ENCODE data around the gene DHCR7. TPM values are rescaled to one million over a fixed set of nuclear protein-coding genes. Genes with fewer than 3 reads are reported as not detected.

DHCR7 gene
- total and polyA plus RNA-seq, 2 experiments from 2014 or later: 50.0 to 158 TPM

DNA sequence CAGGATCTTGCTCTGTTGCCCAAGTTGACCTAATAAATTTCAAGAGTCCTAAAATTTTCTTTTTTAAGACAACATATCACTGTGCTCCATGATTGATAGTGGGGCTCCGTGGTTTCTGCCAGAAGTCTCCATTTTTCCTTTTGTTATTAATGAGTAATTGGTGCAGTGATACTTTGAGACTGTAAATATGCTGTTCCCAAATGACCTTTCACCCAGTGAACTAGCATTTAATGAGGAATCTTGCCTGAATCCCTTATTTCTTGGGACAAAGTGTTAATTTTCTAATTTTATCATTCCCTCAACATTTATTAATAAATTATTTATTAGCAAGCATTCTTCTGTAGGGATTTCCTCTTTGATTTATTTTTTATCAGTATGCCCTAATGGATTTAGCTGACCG, 2.3 kb upstream of the DHCR7 start:
- H3K4me3 ChIP-seq: no peak overlapping the region
- DNase-seq (ENCODE audit: low read depth in 1 of 2, low spot score in 1 of 2): no peak
- no peak overlapping the region for H3K27ac ChIP-seq
- no peaks in the 10 kb centered on the region for H3K27me3 ChIP-seq
- H3K4me1 ChIP-seq (ENCODE audit: low read depth): peaks cover 16% of the 10 kb centered on the region
- TF ChIP-seq, protein P1, sequence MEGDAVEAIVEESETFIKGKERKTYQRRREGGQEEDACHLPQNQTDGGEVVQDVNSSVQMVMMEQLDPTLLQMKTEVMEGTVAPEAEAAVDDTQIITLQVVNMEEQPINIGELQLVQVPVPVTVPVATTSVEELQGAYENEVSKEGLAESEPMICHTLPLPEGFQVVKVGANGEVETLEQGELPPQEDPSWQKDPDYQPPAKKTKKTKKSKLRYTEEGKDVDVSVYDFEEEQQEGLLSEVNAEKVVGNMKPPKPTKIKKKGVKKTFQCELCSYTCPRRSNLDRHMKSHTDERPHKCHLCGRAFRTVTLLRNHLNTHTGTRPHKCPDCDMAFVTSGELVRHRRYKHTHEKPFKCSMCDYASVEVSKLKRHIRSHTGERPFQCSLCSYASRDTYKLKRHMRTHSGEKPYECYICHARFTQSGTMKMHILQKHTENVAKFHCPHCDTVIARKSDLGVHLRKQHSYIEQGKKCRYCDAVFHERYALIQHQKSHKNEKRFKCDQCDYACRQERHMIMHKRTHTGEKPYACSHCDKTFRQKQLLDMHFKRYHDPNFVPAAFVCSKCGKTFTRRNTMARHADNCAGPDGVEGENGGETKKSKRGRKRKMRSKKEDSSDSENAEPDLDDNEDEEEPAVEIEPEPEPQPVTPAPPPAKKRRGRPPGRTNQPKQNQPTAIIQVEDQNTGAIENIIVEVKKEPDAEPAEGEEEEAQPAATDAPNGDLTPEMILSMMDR (IDR thresholded peaks at IDR 0.05; ENCODE audit: low read depth, low read length): no peak
- H3K9me3 ChIP-seq (ENCODE audit: low read depth): no peaks in the 10 kb centered on the region
- peaks cover 6% of the 10 kb centered on the region for H3K36me3 ChIP-seq

DNA sequence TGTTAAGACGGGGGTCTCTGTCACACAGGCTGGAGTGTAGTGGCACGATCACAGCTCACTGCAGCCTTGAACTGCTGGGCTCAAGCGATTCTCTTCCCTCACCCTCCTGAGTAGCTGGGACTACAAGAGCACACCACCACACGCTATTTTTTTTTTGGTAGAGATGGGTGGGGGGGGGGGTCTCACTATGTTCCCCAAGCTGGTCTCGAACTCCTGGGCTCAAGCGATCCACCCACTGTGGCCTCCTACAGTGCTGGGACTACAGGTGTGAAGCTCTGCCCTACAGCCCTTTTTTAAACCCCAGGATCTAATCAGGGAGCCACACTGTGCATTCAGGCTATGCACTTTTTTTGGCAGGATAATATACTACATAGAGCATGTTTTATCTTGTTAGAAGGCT, 1.4 kb upstream of the DHCR7 start:
- DNase-seq (ENCODE audit: low read depth in 1 of 2, low spot score in 1 of 2): no peak
- no peak overlapping the region for H3K27ac ChIP-seq
- H3K27me3 ChIP-seq: no peaks in the 10 kb centered on the region
- peaks cover 16% of the 10 kb centered on the region for H3K4me1 ChIP-seq (ENCODE audit: low read depth)
- H3K9me3 ChIP-seq (ENCODE audit: low read depth): no peaks in the 10 kb centered on the region
- H3K36me3 ChIP-seq: peaks cover 6% of the 10 kb centered on the region
- TF ChIP-seq, protein P1 (IDR thresholded peaks at IDR 0.05; ENCODE audit: low read depth, low read length): no peak
- H3K4me3 ChIP-seq: peak overlapping the region; percentile 48

DNA sequence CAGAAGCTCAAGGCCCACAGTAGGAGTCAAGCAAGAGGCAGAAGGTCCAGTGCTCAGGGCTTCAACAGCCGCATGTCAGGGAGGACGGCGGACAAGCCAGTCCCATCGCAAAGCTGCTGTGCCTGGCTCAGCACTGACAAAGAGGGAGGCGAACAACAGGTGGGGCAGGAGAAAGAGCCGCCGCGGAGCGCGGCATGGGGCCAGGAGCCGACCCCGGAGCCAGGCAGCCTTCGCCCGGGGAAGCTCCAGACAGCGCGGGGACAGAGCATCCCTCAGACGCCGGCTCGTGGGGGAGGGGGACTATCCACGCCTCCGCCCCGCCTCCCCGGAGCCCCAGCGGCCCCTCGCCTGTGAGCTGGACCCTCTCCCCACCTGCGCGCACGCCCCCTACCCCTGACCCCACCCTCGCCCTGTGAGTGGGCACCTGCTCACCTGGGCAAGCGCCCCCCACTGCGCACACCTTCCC, 369 bp downstream of the DHCR7 start:
- no peaks in the 10 kb centered on the region for H3K9me3 ChIP-seq (ENCODE audit: low read depth)
- H3K4me3 ChIP-seq: peak overlapping the region; percentile 48
- no peaks in the 10 kb centered on the region for H3K27me3 ChIP-seq
- peak overlapping the region; percentile 29 for H3K27ac ChIP-seq
- DNase-seq (ENCODE audit: low read depth in 1 of 2, low spot score in 1 of 2): peak; percentile 18 to 54
- H3K36me3 ChIP-seq: peaks cover 22% of the 10 kb centered on the region
- TF ChIP-seq, protein P1 (IDR thresholded peaks at IDR 0.05; ENCODE audit: low read depth, low read length): no peak
- peaks cover 11% of the 10 kb centered on the region for H3K4me1 ChIP-seq (ENCODE audit: low read depth)

DNA sequence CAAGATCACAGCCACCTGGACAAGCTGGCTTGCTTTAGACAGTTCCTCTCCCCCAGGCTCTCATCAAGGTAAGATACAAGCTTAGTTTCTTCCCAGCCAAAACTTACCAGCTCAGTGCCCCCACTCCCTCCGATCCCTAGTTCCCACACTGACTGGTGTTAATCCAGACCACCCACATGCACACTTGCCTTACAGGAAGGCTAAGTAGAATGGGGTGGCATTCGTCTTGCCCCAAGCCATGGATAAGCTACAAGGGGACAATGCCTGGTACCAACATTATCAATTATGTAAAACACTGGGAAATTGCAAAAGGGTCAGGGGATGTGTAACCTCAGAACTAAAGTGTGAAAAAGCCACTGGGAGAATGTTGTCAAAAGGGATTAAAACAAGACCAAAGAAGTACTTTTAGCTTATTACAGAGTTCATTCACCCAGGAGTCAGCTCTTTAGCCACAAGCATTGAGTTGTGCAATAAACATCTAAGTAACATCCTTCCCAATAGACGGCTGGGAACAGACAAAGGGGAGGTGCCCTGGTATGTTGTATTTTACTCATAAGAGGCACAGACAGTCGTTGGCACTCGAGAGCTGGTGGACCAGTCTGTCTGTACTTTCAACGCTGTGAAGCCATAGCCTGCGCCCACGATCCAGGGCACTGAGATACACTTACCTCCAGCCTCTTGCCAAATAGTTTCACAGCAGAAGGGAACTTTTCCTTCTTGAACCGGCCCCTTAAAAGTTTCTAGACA, 1.1 kb downstream of the DHCR7 start:
- Histone ChIP-seq H3K4me3 (peak overlapping the region; percentile 48), H3K9me3 (ENCODE audit: low read depth) (no peaks in the 10 kb centered on the region), H3K27me3 (no peaks in the 10 kb centered on the region), H3K27ac (no peak overlapping the region), H3K36me3 (peaks cover 26% of the 10 kb centered on the region), H3K4me1 (ENCODE audit: low read depth) (peaks cover 7% of the 10 kb centered on the region)
- TF ChIP-seq, protein P1 (IDR thresholded peaks at IDR 0.05; ENCODE audit: low read depth, low read length): no peak
- peak in 1 of 2 donors; percentile 85 for DNase-seq (ENCODE audit: low read depth in 1 of 2, low spot score in 1 of 2)

DNA sequence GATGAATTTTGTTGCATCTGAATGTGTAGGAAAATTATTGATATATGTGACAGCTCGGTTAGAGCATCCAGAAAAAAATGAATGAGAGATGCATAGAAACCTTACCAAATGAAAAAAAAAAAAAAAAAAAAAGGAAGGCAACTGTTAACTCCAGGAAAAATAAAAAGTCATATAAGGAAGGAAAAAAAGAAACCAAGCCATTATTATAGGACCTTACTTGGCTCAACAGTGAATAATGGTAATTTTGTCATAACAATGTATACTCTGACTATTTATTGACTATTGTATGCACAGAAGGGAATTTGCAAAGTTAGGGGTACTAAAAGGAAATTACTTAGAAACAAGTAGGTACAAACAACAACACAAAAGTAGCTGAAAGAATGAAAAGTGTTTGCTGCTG, 2.0 kb downstream of the DHCR7 start:
- Histone ChIP-seq H3K4me3 (no peak overlapping the region), H3K36me3 (peaks cover 32% of the 10 kb centered on the region)
- DNase-seq (ENCODE audit: low read depth in 1 of 2, low spot score in 1 of 2): no peak

More for the DNA sequence above, 2.0 kb downstream of the DHCR7 start:
- Histone ChIP-seq H3K27me3 (no peaks in the 10 kb centered on the region), H3K4me1 (ENCODE audit: low read depth) (peaks cover 5% of the 10 kb centered on the region), H3K27ac (no peak overlapping the region), H3K9me3 (ENCODE audit: low read depth) (no peaks in the 10 kb centered on the region)
- TF ChIP-seq, protein P1 (IDR thresholded peaks at IDR 0.05; ENCODE audit: low read depth, low read length): no peak
